Body of pancreas (tissue), 4 donors: ENCODE results near the gene SPIRE1.

ENCODE experiments used
- CTCF ChIP-seq, 7 experiments: fragments of 450-650 bp in 4 of 7; fragments of 200-600 bp in 3 of 7; sonication (generic) in 3 of 7; IDR thresholded peaks; one replicate each; pipeline ENCODE4 v1.5.1; 2016 to 2019; ENCODE audit warnings: antibody characterized with exemption in 7 of 7
- POLR2A ChIP-seq, 3 donors: fragments of 450-650 bp; IDR thresholded peaks; one replicate each; pipeline ENCODE4 v1.6.1; 2016; ENCODE audit warnings: antibody characterized with exemption in 3 of 3, mild to moderate bottlenecking in 2 of 3

GRCh38 chr18:12569791-12570190 is 88.1 kb downstream of the SPIRE1 start:
- TF ChIP-seq CTCF (IDR thresholded peaks at IDR 0.05) (no peak), POLR2A (IDR thresholded peaks at IDR 0.05) (no peak)
